GM12878 (cell line): ENCODE data around the gene SLC22A12. TPM values are rescaled to one million over a fixed set of nuclear protein-coding genes. Genes with fewer than 3 reads are reported as not detected.

Source experiments
- ATAC-seq: fragments of 200-7000 bp; cut with Tn5 transposase; 3 replicates; pipeline ENCODE4 v1.9.1; 2020; ENCODE audit warnings: mild to moderate bottlenecking, moderate library complexity
- BruUV-seq: library from RNA; stranded (reverse); fragments of 400-500 nt; replicated peaks from 2 replicates; lab custom pipeline; 2021; lab: Mats Ljungman, UMichigan
- CTCF ChIA-PET: fragments of 300-600 bp; sonication (Branson Sonifier 250); formaldehyde crosslinking; extraction: SDS; loops from one replicate; lab custom pipeline; 2021; ENCODE audit warnings: inconsistent platforms; lab: Yijun Ruan, JAX
- POLR2A ChIA-PET: fragments of 350-600 bp; formaldehyde crosslinking; extraction: SDS; loops from one replicate; lab custom pipeline; 2021; ENCODE audit warnings: inconsistent platforms; lab: Charles Lee
- RAD21 ChIA-PET: fragments of 300-600 bp; sonication (Branson Sonifier 250); formaldehyde crosslinking; loops from one replicate; lab custom pipeline; 2023; ENCODE audit warnings: antibody characterized with exemption; ENCODE audit not compliant: unreplicated experiment; lab: Charles Lee
- SMC1A ChIA-PET: fragments of 300-600 bp; sonication (Branson Sonifier 250); formaldehyde crosslinking; loops from one replicate; lab custom pipeline; 2023; ENCODE audit not compliant: unreplicated experiment, uncharacterized antibody; lab: Charles Lee
- DNase-seq: peaks from one replicate; pipeline ENCODE4 v3.0.0-alpha.2; 2011; ENCODE audit warnings: low read depth, low spot score
- FAIRE-seq: peaks from 3 replicates; lab custom pipeline; 2011; peaks lifted over from hg19 to GRCh38; lab: Jason Lieb, UNC
- H2AFZ ChIP-seq: 2 replicates; pipeline ENCODE4 v1.6.0; 2011; ENCODE audit warnings: low read depth, low read length, control low read depth; ENCODE audit not compliant: control insufficient read depth
- H3K27ac ChIP-seq: 2 replicates; pipeline ENCODE4 v1.5.1; 2011; ENCODE audit warnings: control low read depth; ENCODE audit not compliant: control insufficient read depth, insufficient read depth
- H3K27me3 ChIP-seq, 2 experiments: replicated peaks in 1 of 2; 2 replicates each; pipeline versions ENCODE4 v1.6.0 to v1.6.1; 2011; ENCODE audit warnings: low read length in 1 of 2; ENCODE audit not compliant: control insufficient read depth in 2 of 2, insufficient read depth in 2 of 2
- H3K36me3 ChIP-seq, 2 experiments: 2 replicates each; pipeline ENCODE4 v1.5.1; 2011; ENCODE audit warnings: low read length in 1 of 2; ENCODE audit not compliant: control insufficient read depth in 2 of 2, insufficient read depth in 2 of 2
- H3K4me1 ChIP-seq: 2 replicates; pipeline ENCODE4 v1.6.1; 2011; ENCODE audit warnings: mild to moderate bottlenecking, low read length, moderate library complexity, mixed read lengths; ENCODE audit not compliant: control insufficient read depth, insufficient read depth
- H3K4me2 ChIP-seq: 2 replicates; pipeline ENCODE4 v1.6.0; 2011; ENCODE audit warnings: control low read depth; ENCODE audit not compliant: control insufficient read depth, insufficient read depth
- H3K4me3 ChIP-seq: fragments of 200-600 bp; sonication (generic); 2 replicates; pipeline ENCODE4 v1.5.1; 2016
- H3K79me2 ChIP-seq: 2 replicates; pipeline ENCODE4 v1.6.0; 2011; ENCODE audit warnings: low read length; ENCODE audit not compliant: control insufficient read depth, insufficient read depth
- H3K9ac ChIP-seq: 2 replicates; pipeline ENCODE4 v1.8.0; 2011; ENCODE audit warnings: low read length, control low read depth, mixed read lengths; ENCODE audit not compliant: control insufficient read depth, insufficient read depth
- H3K9me3 ChIP-seq: replicated peaks from 3 replicates; pipeline ENCODE4 v1.5.1; 2011; ENCODE audit warnings: mild to moderate bottlenecking, low read length; ENCODE audit not compliant: control insufficient read depth, insufficient read depth
- H4K20me1 ChIP-seq: 2 replicates; pipeline ENCODE4 v1.6.0; 2011; ENCODE audit not compliant: control insufficient read depth, insufficient read depth
- MYB ChIP-seq: fragments of 150-350 bp; IDR thresholded peaks from 2 replicates; pipeline ENCODE4 v1.6.1; 2014; ENCODE audit warnings: mild to moderate bottlenecking, low read depth, low read length, borderline replicate concordance
- NKRF ChIP-seq: fragments of 450-650 bp; conservative IDR thresholded peaks from 2 replicates; pipeline ENCODE4 v1.6.1; 2017; ENCODE audit warnings: mild to moderate bottlenecking, moderate library complexity
- PAX8 ChIP-seq: fragments of 450-650 bp; IDR thresholded peaks from 2 replicates; pipeline ENCODE4 v1.6.1; 2017; ENCODE audit warnings: mild to moderate bottlenecking, moderate library complexity
- POLR2AphosphoS5 ChIP-seq: IDR thresholded peaks from 2 replicates; pipeline ENCODE4 v1.6.1; 2011; ENCODE audit warnings: mild to moderate bottlenecking, low read length, inconsistent platforms
- RCOR1 ChIP-seq: conservative IDR thresholded peaks from 2 replicates; pipeline ENCODE4 v1.6.1; 2012; ENCODE audit warnings: low read depth, low read length, improper control_type of control experiment
- ZZZ3 ChIP-seq: IDR thresholded peaks from 2 replicates; pipeline ENCODE4 v1.6.1; 2011; ENCODE audit warnings: low read depth; ENCODE audit not compliant: control insufficient read depth, insufficient read length
- WGBS: methylation state at CpG from one replicate; pipeline ENCODE4 v1.1.6; 2016; ENCODE audit warnings: low lambda C conversion rate; ENCODE audit not compliant: insufficient replicate concordance, insufficient coverage; ENCODE audit errors: missing lambda C conversion rate; 5-methylcytosine and 5-hydroxymethylcytosine counted together
- in situ Hi-C: fragments of 300-500 bp; cut with MboI; formaldehyde crosslinking; loops from 9 replicates; pipeline ENCODE4 v1.14.3; 2018; ENCODE audit warnings: mixed read lengths
- intact Hi-C: fragments of 100-400 bp; cut with micrococcal nuclease; formaldehyde crosslinking; loops from one replicate; pipeline ENCODE4 v1.14.2; 2022; ENCODE audit not compliant: unreplicated experiment
- polyA plus RNA-seq, 11 experiments: library from polyadenylated mRNA; depleted of rRNA in 4 of 11; unstranded in 6 of 11; stranded (reverse) in 5 of 11; fragments of >200 nt; fragmentation: Nextera tagmentation in 4 of 11; fragmentation: Illumina TruSeq in 1 of 11; extraction: Ambion mirVana in 4 of 11; extraction: Trizol in 1 of 11; gene quantifications; 1 replicate in 1 of 11; 2 replicates in 10 of 11; pipeline versions ENCODE4 v1.2.1 to v1.2.3, GENCODE V29; 2011 to 2016; ENCODE audit warnings: inconsistent platforms in 2 of 11, missing spikeins in 2 of 11, low read depth in 1 of 11
- total RNA-seq, 4 experiments: library from RNA; depleted of rRNA in 3 of 4; stranded (reverse); fragments of >200 nt in 3 of 4; fragmentation: Illumina TruSeq in 1 of 4; extraction: Trizol in 1 of 4; gene quantifications; 2 replicates each; pipeline versions ENCODE4 v1.2.1 to v1.2.3, GENCODE V29; 2013 to 2021

The SLC22A12 gene
- total and polyA plus RNA-seq, 10 of the 15 experiments (the other 5 are each of a cell fraction or from before 2014, with no cell fraction given): not detected

- no peak for ATAC-seq
- CTCF ChIA-PET: interaction anchor here (1.1 kb wide), 1 partner anchor 123 kb away, joined by 3 read pairs; no protein-coding TSS in a partner anchor
- in situ Hi-C loops (no loop called here), intact Hi-C loops (no loop called here)
- DNase-seq: no peak
- Histone ChIP-seq H3K9ac (no peak overlapping the region), H3K27me3 (peaks cover 0 to 2% of the 10 kb centered on the region in 2 experiments; a peak in 2 of 4 replicates), H3K79me2 (no peaks in the 10 kb centered on the region), H3K4me3 (no peak overlapping the region), H3K36me3 (no peaks in the 10 kb centered on the region), H3K27ac (no peak overlapping the region), H3K9me3 (no peaks in the 10 kb centered on the region), H2AFZ (no peak overlapping the region), H3K4me1 (no peaks in the 10 kb centered on the region), H4K20me1 (no peaks in the 10 kb centered on the region), H3K4me2 (no peak overlapping the region)
- FAIRE-seq: no peak
- RAD21 ChIA-PET: no interaction called here
- no TSS peak for BruUV-seq
- POLR2A ChIA-PET: no interaction called here
- TF ChIP-seq PAX8: no peak
- no peak for TF ChIP-seq NKRF
- TF ChIP-seq POLR2AphosphoS5: no peak
- TF ChIP-seq ZZZ3: no peak
- TF ChIP-seq MYB: no peak
- no peak for TF ChIP-seq RCOR1
- WGBS: 43% methylated on average over 8 of the region's 8 CpGs
- SMC1A ChIA-PET: no interaction called here
Observed at GRCh38 chr11:64572143-64572542, 18.9 kb upstream of the SLC22A12 start.
